Measurements from ENCODE around the gene TMEM221.

GRCh38 chr19:17429641-17430113 lies 18.8 kb downstream of the TMEM221 start:
- TF ChIP-seq, protein P1, sequence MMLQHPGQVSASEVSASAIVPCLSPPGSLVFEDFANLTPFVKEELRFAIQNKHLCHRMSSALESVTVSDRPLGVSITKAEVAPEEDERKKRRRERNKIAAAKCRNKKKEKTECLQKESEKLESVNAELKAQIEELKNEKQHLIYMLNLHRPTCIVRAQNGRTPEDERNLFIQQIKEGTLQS (IDR thresholded peaks at IDR 0.05; ENCODE audit: borderline replicate concordance, extremely low read depth, low read depth, low read length) = no peak
- TF ChIP-seq YY1 (IDR thresholded peaks at IDR 0.05; ENCODE audit: low read depth, low read length) (no peak), ASH2L (IDR thresholded peaks at IDR 0.05; ENCODE audit: borderline replicate concordance, low read depth) (no peak), KAT2A (conservative IDR thresholded peaks at IDR 0.05; ENCODE audit: control insufficient read depth, low read depth, low read length) (no peak), SIN3A (IDR thresholded peaks at IDR 0.05; ENCODE audit: low read depth, low read length) (no peak), HCFC1 (IDR thresholded peaks at IDR 0.05; ENCODE audit: low read length) (no peak), CTCF (IDR thresholded peaks at IDR 0.05 in 2 of 3, conservative IDR thresholded peaks at IDR 0.05 in 1 of 3; ENCODE audit: control insufficient read depth in 2 of 3, extremely low read depth in 1 of 3, insufficient read depth in 1 of 3, low read depth in 3 of 3, low read length in 3 of 3) (no peak), POLR2A (IDR thresholded peaks at IDR 0.05; ENCODE audit: low read depth, low read length) (no peak), HDGF (IDR thresholded peaks at IDR 0.05) (no peak), SMC3 (IDR thresholded peaks at IDR 0.05; ENCODE audit: borderline replicate concordance, low read length) (no peak)
